H9 (cell line): ENCODE measurements around the gene TMIE. TPM values are rescaled to one million over a fixed set of nuclear protein-coding genes. Genes with fewer than 3 reads are reported as not detected.

Experiments used
- DNase-seq: peaks from one replicate; pipeline ENCODE4 v3.0.0-alpha.2; 2017
- H2AFZ ChIP-seq: one replicate; pipeline ENCODE4 v1.6.1; 2013; ENCODE audit warnings: mild to moderate bottlenecking, low read length, control low read depth, moderate library complexity
- H2AK5ac ChIP-seq: 2 replicates; pipeline ENCODE4 v1.6.1; 2013; ENCODE audit warnings: low read length, control low read depth, mixed read lengths; ENCODE audit not compliant: insufficient read length
- H2BK120ac ChIP-seq: one replicate; pipeline ENCODE4 v1.6.1; 2013; ENCODE audit warnings: low read depth, mild to moderate bottlenecking, low read length, control low read depth, inconsistent platforms; ENCODE audit not compliant: poor library complexity, severe bottlenecking
- H2BK12ac ChIP-seq: 2 replicates; pipeline ENCODE4 v1.6.1; 2013; ENCODE audit warnings: low read length, control low read depth, mixed read lengths, low read depth; ENCODE audit not compliant: insufficient read length
- H2BK15ac ChIP-seq: 2 replicates; pipeline ENCODE4 v1.6.1; 2013; ENCODE audit warnings: low read depth, low read length, control low read depth
- H2BK20ac ChIP-seq: one replicate; pipeline ENCODE4 v1.6.1; 2013; ENCODE audit warnings: low read depth, mild to moderate bottlenecking, low read length, control low read depth, inconsistent platforms; ENCODE audit not compliant: poor library complexity, severe bottlenecking
- H2BK5ac ChIP-seq: 2 replicates; pipeline ENCODE4 v1.6.1; 2013; ENCODE audit warnings: low read length, control low read depth, mixed read lengths; ENCODE audit not compliant: insufficient read length
- H3K14ac ChIP-seq: 2 replicates; pipeline ENCODE4 v1.6.1; 2013; ENCODE audit warnings: low read length, control low read depth; ENCODE audit not compliant: insufficient read depth
- H3K18ac ChIP-seq: 2 replicates; pipeline ENCODE4 v1.6.1; 2013; ENCODE audit warnings: low read depth, mild to moderate bottlenecking, mixed read lengths, low read length, control low read depth; ENCODE audit not compliant: insufficient read length
- H3K23ac ChIP-seq: 2 replicates; pipeline ENCODE4 v1.6.1; 2013; ENCODE audit warnings: low read length, control low read depth, mixed read lengths, low read depth; ENCODE audit not compliant: insufficient read length
- H3K23me2 ChIP-seq: 2 replicates; pipeline ENCODE4 v1.6.1; 2013; ENCODE audit warnings: low read depth, mild to moderate bottlenecking, mixed read lengths, low read length, control low read depth; ENCODE audit not compliant: insufficient read length, poor library complexity, severe bottlenecking
- H3K27ac ChIP-seq: 2 replicates; pipeline ENCODE4 v1.5.1; 2013; ENCODE audit warnings: low read length, control low read depth, mixed read lengths, low read depth; ENCODE audit not compliant: insufficient read length
- H3K27me3 ChIP-seq: 2 replicates; pipeline ENCODE4 v1.6.1; 2013; ENCODE audit warnings: low read length, control low read depth, inconsistent platforms; ENCODE audit not compliant: insufficient read depth
- H3K4ac ChIP-seq: 2 replicates; pipeline ENCODE4 v1.6.1; 2013; ENCODE audit warnings: low read depth, mild to moderate bottlenecking, control low read depth, inconsistent platforms, low read length, moderate library complexity
- H3K4me1 ChIP-seq: 2 replicates; pipeline ENCODE4 v1.6.1; 2013; ENCODE audit warnings: low read length, control low read depth, inconsistent platforms; ENCODE audit not compliant: insufficient read depth
- H3K4me2 ChIP-seq: 2 replicates; pipeline ENCODE4 v1.6.1; 2013; ENCODE audit warnings: low read length, control low read depth, mixed read lengths; ENCODE audit not compliant: insufficient read length, insufficient read depth
- H3K56ac ChIP-seq: 2 replicates; pipeline ENCODE4 v1.6.1; 2013; ENCODE audit warnings: low read depth, mild to moderate bottlenecking, mixed read lengths, low read length, control low read depth; ENCODE audit not compliant: insufficient read length
- H3K79me1 ChIP-seq: 2 replicates; pipeline ENCODE4 v1.6.1; 2013; ENCODE audit warnings: low read depth, mild to moderate bottlenecking, moderate library complexity, low read length, control low read depth, inconsistent platforms; ENCODE audit not compliant: insufficient read depth, poor library complexity, severe bottlenecking
- H3K79me2 ChIP-seq: 2 replicates; pipeline ENCODE4 v1.6.1; 2013; ENCODE audit warnings: low read length, control low read depth, inconsistent platforms; ENCODE audit not compliant: insufficient read depth
- H3K9ac ChIP-seq: 2 replicates; pipeline ENCODE4 v1.6.1; 2013; ENCODE audit warnings: low read length, control low read depth, mixed read lengths; ENCODE audit not compliant: insufficient read length; ENCODE audit errors: extremely low read depth
- H3K9me3 ChIP-seq: one replicate; pipeline ENCODE4 v1.6.1; 2013; ENCODE audit warnings: low read depth, low read length, inconsistent platforms; ENCODE audit not compliant: control insufficient read depth
- H3T11ph ChIP-seq: one replicate; pipeline ENCODE4 v1.6.1; 2013; ENCODE audit warnings: mild to moderate bottlenecking, low read length, control low read depth, inconsistent platforms
- H4K20me1 ChIP-seq: one replicate; pipeline ENCODE4 v1.6.1; 2013; ENCODE audit not compliant: control insufficient read depth, insufficient read length, insufficient read depth
- H4K5ac ChIP-seq: 2 replicates; pipeline ENCODE4 v1.6.1; 2013; ENCODE audit warnings: low read depth, mild to moderate bottlenecking, mixed read lengths, low read length, control low read depth; ENCODE audit not compliant: insufficient read length
- H4K8ac ChIP-seq: replicated peaks from 2 replicates; pipeline ENCODE4 v1.6.1; 2013; ENCODE audit warnings: low read length, control low read depth, mixed read lengths, low read depth; ENCODE audit not compliant: insufficient read length
- H4K91ac ChIP-seq: 2 replicates; pipeline ENCODE4 v1.6.1; 2013; ENCODE audit warnings: low read depth, mild to moderate bottlenecking, moderate library complexity, mixed read lengths, low read length, control low read depth; ENCODE audit not compliant: insufficient read length
- H3K27ac Mint-ChIP-seq, 3 experiments: 2 replicates in 2 of 3; 3 replicates in 1 of 3; pipeline ENCODE4 v1.8.0; 2020 to 2021; ENCODE audit warnings: mixed read lengths in 3 of 3, mild to moderate bottlenecking in 1 of 3, moderate library complexity in 1 of 3
- H3K27me3 Mint-ChIP-seq: 2 replicates; pipeline ENCODE4 v1.8.0; 2021; ENCODE audit warnings: low read depth, mild to moderate bottlenecking, moderate library complexity, mixed read lengths
- H3K36me3 Mint-ChIP-seq, 3 experiments: 2 replicates in 2 of 3; 3 replicates in 1 of 3; pipeline ENCODE4 v1.8.0; 2020 to 2021; ENCODE audit warnings: low read depth in 3 of 3, mixed read lengths in 3 of 3; ENCODE audit not compliant: insufficient read depth in 1 of 3
- H3K4me1 Mint-ChIP-seq, 2 experiments: 2 replicates each; pipeline ENCODE4 v1.8.0; 2020; ENCODE audit warnings: mixed read lengths in 2 of 2
- H3K4me3 Mint-ChIP-seq, 2 experiments: 2 replicates in 1 of 2; 3 replicates in 1 of 2; pipeline ENCODE4 v1.8.0; 2020 to 2021; ENCODE audit warnings: mild to moderate bottlenecking in 2 of 2, mixed read lengths in 2 of 2, moderate library complexity in 1 of 2
- H3K9me3 Mint-ChIP-seq, 2 experiments: 2 replicates in 1 of 2; 3 replicates in 1 of 2; pipeline ENCODE4 v1.8.0; 2020; ENCODE audit warnings: mild to moderate bottlenecking in 2 of 2, mixed read lengths in 2 of 2, moderate library complexity in 1 of 2
- CTCF ChIP-seq: fragments of 200-600 bp; sonication (generic); conservative IDR thresholded peaks from 3 replicates; pipeline ENCODE4 v1.8.0; 2021; ENCODE audit warnings: antibody characterized with exemption, mild to moderate bottlenecking
- WGBS: extraction: QIAGEN DNeasy Blood & Tissue Kit; methylation state at CpG from one replicate; pipeline ENCODE4 v1.1.7; 2013; ENCODE audit warnings: missing lambda C conversion rate, low lambda C conversion rate, mixed read lengths; ENCODE audit not compliant: insufficient read length; ENCODE audit errors: extremely low coverage; 5-methylcytosine and 5-hydroxymethylcytosine counted together
- total RNA-seq: library from RNA; stranded (reverse); gene quantifications from 2 replicates; pipeline ENCODE4 v1.2.1, GENCODE V29; 2021

The TMIE gene
- total RNA-seq, 1 experiment from 2014 or later: 0.63 TPM

GRCh38 chr3:46680298-46680826 is 20.8 kb upstream of the TMIE start:
- H3K79me1 ChIP-seq: no peaks in the 10 kb centered on the region
- no peak for TF ChIP-seq CTCF
- H3K79me2 ChIP-seq: no peaks in the 10 kb centered on the region
- no peak overlapping the region for H2BK12ac ChIP-seq
- no peak overlapping the region for H3K4ac ChIP-seq
- no peaks in the 10 kb centered on the region; a peak in 3 of 7 replicates for H3K36me3 Mint-ChIP-seq
- no peak overlapping the region for H3K23ac ChIP-seq
- no peak overlapping the region for H3K4me3 Mint-ChIP-seq
- H3K14ac ChIP-seq: no peak overlapping the region
- H4K8ac ChIP-seq: no peak overlapping the region
- H3K27ac ChIP-seq: no peak overlapping the region
- H3K27me3 Mint-ChIP-seq: no peaks in the 10 kb centered on the region
- no peaks in the 10 kb centered on the region for H3K23me2 ChIP-seq
- H3T11ph ChIP-seq: no peak overlapping the region
- H4K5ac ChIP-seq: no peak overlapping the region
- H3K27ac Mint-ChIP-seq: peak overlapping the region in 1 of 3 experiments; percentile 46; a peak in 4 of 7 replicates
- H3K9me3 Mint-ChIP-seq: no peaks in the 10 kb centered on the region
- no peaks in the 10 kb centered on the region for H3K27me3 ChIP-seq
- H2AFZ ChIP-seq: no peak overlapping the region
- H2BK5ac ChIP-seq: no peak overlapping the region
- no peak overlapping the region for H2BK15ac ChIP-seq
- H2BK120ac ChIP-seq: no peak overlapping the region
- peaks cover 3 to 18% of the 10 kb centered on the region in 2 experiments for H3K4me1 Mint-ChIP-seq
- H4K20me1 ChIP-seq: no peaks in the 10 kb centered on the region
- no peaks in the 10 kb centered on the region for H3K4me1 ChIP-seq
- no peak overlapping the region for H3K56ac ChIP-seq
- H3K9me3 ChIP-seq: no peaks in the 10 kb centered on the region
- no peak overlapping the region for H2AK5ac ChIP-seq
- H4K91ac ChIP-seq: no peak overlapping the region
- no peak for DNase-seq
- H2BK20ac ChIP-seq: no peak overlapping the region
- WGBS: no CpG with 5 or more reads among the region's 9 CpGs
- no peak overlapping the region for H3K18ac ChIP-seq
- H3K4me2 ChIP-seq: no peak overlapping the region
- H3K9ac ChIP-seq: no peak overlapping the region
